WTC11 (cell line): ENCODE data around the gene HERC5. TPM values are rescaled to one million over a fixed set of nuclear protein-coding genes. Genes with fewer than 3 reads are reported as not detected.
A peak's percentile ranks its signal among the peaks of the same experiment; 100 is the strongest.

ENCODE experiments used
- ATAC-seq: fragments of 200-7000 bp; cut with Tn5 transposase; 2 replicates; pipeline ENCODE4 v1.10.0; 2021; ENCODE audit warnings: mild to moderate bottlenecking, moderate library complexity
- Bru-seq: library from RNA; stranded (reverse); fragments of 400-500 nt; gene quantifications from one replicate; lab custom pipeline; 2021; lab: Mats Ljungman, UMichigan
- CTCF ChIA-PET: fragments of 300-600 bp; sonication (Branson Sonifier 250); formaldehyde crosslinking; loops from one replicate; lab custom pipeline; 2021; ENCODE audit warnings: antibody characterized with exemption; lab: Charles Lee
- POLR2A ChIA-PET: fragments of 350-600 bp; sonication (Branson Sonifier 250); formaldehyde crosslinking; loops from one replicate; lab custom pipeline; 2021; ENCODE audit warnings: antibody characterized with exemption; lab: Charles Lee
- DNase-seq: peaks from one replicate; pipeline ENCODE4 v3.0.0; 2021; ENCODE audit warnings: low spot score
- H3K27ac Mint-ChIP-seq: 2 replicates; pipeline ENCODE4 v1.8.0; 2021; ENCODE audit warnings: mixed read lengths
- H3K27me3 Mint-ChIP-seq: 2 replicates; pipeline ENCODE4 v1.8.0; 2021; ENCODE audit warnings: low read depth, mild to moderate bottlenecking, moderate library complexity, mixed read lengths
- H3K36me3 Mint-ChIP-seq: 2 replicates; pipeline ENCODE4 v1.8.0; 2021; ENCODE audit warnings: mixed read lengths
- H3K4me1 Mint-ChIP-seq: 2 replicates; pipeline ENCODE4 v1.8.0; 2022; ENCODE audit warnings: mixed read lengths
- H3K4me3 Mint-ChIP-seq: 2 replicates; pipeline ENCODE4 v1.8.0; 2021; ENCODE audit warnings: mild to moderate bottlenecking, moderate library complexity, mixed read lengths
- H3K9me3 Mint-ChIP-seq: 2 replicates; pipeline ENCODE4 v1.8.0; 2021; ENCODE audit warnings: mixed read lengths
- AFF4 ChIP-seq: sonication (generic); formaldehyde crosslinking; IDR thresholded peaks from 2 replicates; pipeline ENCODE4 v1.8.1; 2023; ENCODE audit warnings: mild to moderate bottlenecking, missing genetic modification reagents, borderline replicate concordance
- ATF1 ChIP-seq: sonication (generic); formaldehyde crosslinking; IDR thresholded peaks from 2 replicates; pipeline ENCODE4 v1.8.1; 2023; ENCODE audit warnings: mild to moderate bottlenecking, moderate library complexity, missing genetic modification reagents
- CBFB ChIP-seq: sonication (generic); formaldehyde crosslinking; IDR thresholded peaks from 2 replicates; pipeline ENCODE4 v1.8.1; 2022; ENCODE audit warnings: mild to moderate bottlenecking, low read depth, missing genetic modification reagents
- CREM ChIP-seq: sonication (generic); formaldehyde crosslinking; IDR thresholded peaks from 2 replicates; pipeline ENCODE4 v1.8.1; 2022; ENCODE audit warnings: mild to moderate bottlenecking, missing genetic modification reagents, moderate library complexity
- E2F1 ChIP-seq: sonication (generic); formaldehyde crosslinking; IDR thresholded peaks from 2 replicates; pipeline ENCODE4 v1.8.0; 2022; ENCODE audit warnings: mild to moderate bottlenecking, missing genetic modification reagents
- E2F4 ChIP-seq: sonication (generic); formaldehyde crosslinking; IDR thresholded peaks from 2 replicates; pipeline ENCODE4 v1.8.1; 2022; ENCODE audit warnings: low read depth, mild to moderate bottlenecking, moderate library complexity, missing genetic modification reagents, borderline replicate concordance
- E2F5 ChIP-seq: sonication (generic); formaldehyde crosslinking; IDR thresholded peaks from 2 replicates; pipeline ENCODE4 v1.8.1; 2022; ENCODE audit warnings: mild to moderate bottlenecking, moderate library complexity, missing genetic modification reagents
- FOXP4 ChIP-seq: sonication (generic); formaldehyde crosslinking; IDR thresholded peaks from 2 replicates; pipeline ENCODE4 v1.8.0; 2022; ENCODE audit warnings: mild to moderate bottlenecking, missing genetic modification reagents
- HMGA2 ChIP-seq: fragments of 250-450 bp; sonication (Bioruptor Pico); IDR thresholded peaks from 2 replicates; pipeline ENCODE4 v1.4.0; 2021; ENCODE audit warnings: mild to moderate bottlenecking, moderate library complexity
- JUN ChIP-seq: sonication (generic); formaldehyde crosslinking; IDR thresholded peaks from 2 replicates; pipeline ENCODE4 v1.8.0; 2023; ENCODE audit warnings: mild to moderate bottlenecking, missing genetic modification reagents
- KAT7 ChIP-seq: sonication (generic); formaldehyde crosslinking; IDR thresholded peaks from 2 replicates; pipeline ENCODE4 v1.8.1; 2023; ENCODE audit warnings: missing genetic modification reagents, mild to moderate bottlenecking, borderline replicate concordance
- MAX ChIP-seq: sonication (generic); formaldehyde crosslinking; IDR thresholded peaks from 2 replicates; pipeline ENCODE4 v1.8.0; 2022; ENCODE audit warnings: mild to moderate bottlenecking, missing genetic modification reagents
- MYBL2 ChIP-seq: sonication (generic); formaldehyde crosslinking; IDR thresholded peaks from 2 replicates; pipeline ENCODE4 v1.8.1; 2023; ENCODE audit warnings: mild to moderate bottlenecking, moderate library complexity, missing genetic modification reagents
- NFE2L1 ChIP-seq: sonication (generic); formaldehyde crosslinking; IDR thresholded peaks from 2 replicates; pipeline ENCODE4 v1.8.1; 2023; ENCODE audit warnings: missing genetic modification reagents
- NR1H2 ChIP-seq: sonication (generic); formaldehyde crosslinking; IDR thresholded peaks from 2 replicates; pipeline ENCODE4 v1.9.0; 2021; ENCODE audit warnings: mild to moderate bottlenecking, moderate library complexity, missing genetic modification reagents
- NR2C2 ChIP-seq: sonication (generic); formaldehyde crosslinking; IDR thresholded peaks from 2 replicates; pipeline ENCODE4 v1.8.0; 2022; ENCODE audit warnings: mild to moderate bottlenecking, missing genetic modification reagents
- SMAD3 ChIP-seq: sonication (generic); formaldehyde crosslinking; IDR thresholded peaks from 2 replicates; pipeline ENCODE4 v1.8.0; 2022; ENCODE audit warnings: missing genetic modification reagents, mild to moderate bottlenecking, borderline replicate concordance
- SOX15 ChIP-seq: fragments of 250-450 bp; sonication (Bioruptor Pico); IDR thresholded peaks from 2 replicates; pipeline ENCODE4 v1.9.0; 2021; ENCODE audit warnings: mild to moderate bottlenecking
- SP1 ChIP-seq: sonication (generic); formaldehyde crosslinking; conservative IDR thresholded peaks from 2 replicates; pipeline ENCODE4 v1.8.1; 2022; ENCODE audit warnings: missing genetic modification reagents
- ZBTB43 ChIP-seq: sonication (generic); formaldehyde crosslinking; IDR thresholded peaks from 2 replicates; pipeline ENCODE4 v1.8.1; 2023; ENCODE audit warnings: mild to moderate bottlenecking, missing genetic modification reagents
- ZNF121 ChIP-seq: sonication (generic); formaldehyde crosslinking; IDR thresholded peaks from 2 replicates; pipeline ENCODE4 v1.8.0; 2023; ENCODE audit warnings: missing genetic modification reagents
- ZNF232 ChIP-seq: sonication (generic); formaldehyde crosslinking; IDR thresholded peaks from 2 replicates; pipeline ENCODE4 v1.8.0; 2022; ENCODE audit warnings: mild to moderate bottlenecking, missing genetic modification reagents
- ZNF317 ChIP-seq: sonication (generic); formaldehyde crosslinking; IDR thresholded peaks from 2 replicates; pipeline ENCODE4 v1.8.1; 2023; ENCODE audit warnings: low read depth, mild to moderate bottlenecking, moderate library complexity, missing genetic modification reagents, borderline replicate concordance
- ZSCAN18 ChIP-seq: fragments of 250-450 bp; sonication (Bioruptor Pico); IDR thresholded peaks from 2 replicates; pipeline ENCODE4 v2.1.2; 2022; ENCODE audit warnings: mild to moderate bottlenecking, moderate library complexity
- long read RNA-seq, 3 experiments: library from RNA in 1 of 3; library from capped mRNA in 1 of 3; library from polyadenylated mRNA in 1 of 3; unstranded in 2 of 3; stranded (forward) in 1 of 3; transcript quantifications; one replicate each; pipeline ENCODE4 v2.0.0, GENCODE V29; 2021
- total RNA-seq: library from RNA; stranded (reverse); gene quantifications from 3 replicates; pipeline ENCODE4 v1.2.3, GENCODE V29; 2021

Gene HERC5
- total RNA-seq (14.3 to 17.2 TPM (median 17.1 TPM) in 3 replicates), Bru-seq, nascent RNA (percentile 54 among the genes with signal in this experiment)
- long read RNA-seq, experiment 1, transcript HERC5-201 (23 exons, 3,513 nt) = major isoform, 68 of 89 reads
- long read RNA-seq, experiment 1, partial matches to known transcripts = 13 of 89 reads
- long read RNA-seq, experiment 1, other reads (novel, unspliced or antisense) = 8 of 89 reads
- long read RNA-seq, experiment 2, transcript HERC5-201 (23 exons, 3,513 nt) = major isoform, 10 of 35 reads
- long read RNA-seq, experiment 2, partial matches to known transcripts = 12 of 35 reads
- long read RNA-seq, experiment 2, other reads (novel, unspliced or antisense) = 13 of 35 reads
- long read RNA-seq, experiment 3, partial matches to known transcripts = 3 of 3 reads
- long read RNA-seq, experiment 3, other reads (novel, unspliced or antisense) = 0 of 3 reads

- peak; percentile 88 for ATAC-seq
- peak within 1 kb of the TSS; percentile 90 for H3K4me3 Mint-ChIP-seq
- POLR2A ChIA-PET = interaction anchor here (0.7 to 1.7 kb wide), 8 partner anchors 9 to 173 kb away, joined by 3 to 9 read pairs (median 3); partner anchors contain the start of genes HERC6, PPM1K and PYURF
- no peak for TF ChIP-seq NR2C2 (CRISPR knock-in tag)
- 0 out of 2 replicates have a peak, but pooled peaks have one; percentile 5 for TF ChIP-seq ZNF121 (CRISPR knock-in tag)
- no peak for TF ChIP-seq SMAD3 (CRISPR knock-in tag)
- TF ChIP-seq CBFB (CRISPR knock-in tag) = peak; percentile 9; the same call in 1 of the 2 replicates
- TF ChIP-seq ZNF232 (CRISPR knock-in tag) = no peak; the same call in none of the 2 replicates
- TF ChIP-seq HMGA2 (CRISPR knock-in tag) = no peak
- peak; percentile 95 for TF ChIP-seq FOXP4
- no peak for TF ChIP-seq SOX15 (CRISPR knock-in tag)
- no peak for TF ChIP-seq ATF1
- peak; percentile 92 for TF ChIP-seq MAX (CRISPR knock-in tag)
- TF ChIP-seq NFE2L1 (CRISPR knock-in tag) = no peak; the same call in 1 of the 2 replicates
- TF ChIP-seq E2F4 (CRISPR knock-in tag) = no peak
- TF ChIP-seq NR1H2 (CRISPR knock-in tag) = no peak
- TF ChIP-seq AFF4 (CRISPR knock-in tag) = no peak
- peak; percentile 81; the same call in 1 of the 2 replicates for TF ChIP-seq E2F1 (CRISPR knock-in tag)
- TF ChIP-seq ZBTB43 (CRISPR knock-in tag) = no peak
- no peak for TF ChIP-seq ZNF317 (CRISPR knock-in tag)
- TF ChIP-seq ZSCAN18 = no peak
- TF ChIP-seq CREM = no peak
- no peak for TF ChIP-seq E2F5 (CRISPR knock-in tag)
- peak; percentile 70; the same call in 1 of the 2 replicates for TF ChIP-seq MYBL2
- TF ChIP-seq JUN (CRISPR knock-in tag) = no peak
- TF ChIP-seq SP1 (CRISPR knock-in tag) = peak; percentile 90
- TF ChIP-seq KAT7 (CRISPR knock-in tag) = no peak
These were observed at the start of gene HERC5 for GRCh38 chr4:88456670-88457306. TSS of gene HERC5 (plus strand) at chr4:88457119. CDS start at chr4:88457270, 151 bp downstream.

More at GRCh38 chr4:88456670-88457306, at the start of gene HERC5:
- H3K4me1 Mint-ChIP-seq = peaks cover 27% of the 10 kb centered on the region
- CTCF ChIA-PET = interaction anchor here (0.6 to 4.1 kb wide), 17 partner anchors 9 to 423 kb away, joined by 3 to 25 read pairs (median 4); partner anchors contain the start of genes HERC6, PPM1K and PYURF
- peak within 1 kb of the TSS; percentile 98 for H3K27ac Mint-ChIP-seq
- H3K9me3 Mint-ChIP-seq = peaks cover 11% of the 10 kb centered on the region
- peaks cover 13% of the 10 kb centered on the region for H3K36me3 Mint-ChIP-seq
- H3K27me3 Mint-ChIP-seq = peaks cover 29% of the 10 kb centered on the region
- DNase-seq = peak; percentile 86
